ENCODE measurements around the gene UBE2D2.
A peak's percentile ranks its signal among the peaks of the same experiment; 100 is the strongest.

UBE2D2 gene

GRCh38 chr5:139649082-139649991 lies 88.2 kb downstream of the UBE2D2 start:
- no peak for DNase-seq

- DNase-seq, result no peak
These were observed 89.0 kb downstream of the UBE2D2 start for GRCh38 chr5:139650031-139650688.

GRCh38 chr5:139650689-139651042 lies 89.5 kb downstream of the UBE2D2 start:
- no peak for DNase-seq

- DNase-seq, result peak in 1 of 2 experiments; percentile 29
These were observed 90.1 kb downstream of the UBE2D2 start for GRCh38 chr5:139651043-139651834.

GRCh38 chr5:139651853-139652787 lies 91.0 kb downstream of the UBE2D2 start:
- peak; percentile 33 to 59 for DNase-seq

- no peak for DNase-seq
These were observed 91.7 kb downstream of the UBE2D2 start for GRCh38 chr5:139652788-139653241.

- no peak for DNase-seq
These were observed 92.5 kb downstream of the UBE2D2 start for GRCh38 chr5:139653616-139654015.

- DNase-seq, result no peak
These were observed 93.3 kb downstream of the UBE2D2 start for GRCh38 chr5:139654464-139654863.

- no peak for DNase-seq
These were observed 93.8 kb downstream of the UBE2D2 start for GRCh38 chr5:139654871-139655491.

- no peak for DNase-seq
These were observed 94.7 kb downstream of the UBE2D2 start for GRCh38 chr5:139655727-139656271.

GRCh38 chr5:139657363-139658321 lies 96.5 kb downstream of the UBE2D2 start:
- no peak for DNase-seq

- DNase-seq, result no peak
These were observed 97.4 kb downstream of the UBE2D2 start for GRCh38 chr5:139658501-139658927.

GRCh38 chr5:139658928-139659667 lies 98.0 kb downstream of the UBE2D2 start:
- DNase-seq, result peak; percentile 55 to 75

GRCh38 chr5:139659695-139660101 lies 98.6 kb downstream of the UBE2D2 start:
- DNase-seq, result no peak

GRCh38 chr5:139660105-139660922 lies 99.2 kb downstream of the UBE2D2 start:
- peak; percentile 72 to 84 for DNase-seq

- DNase-seq, result peak in 1 of 2 experiments; percentile 54
These were observed 100.0 kb downstream of the UBE2D2 start for GRCh38 chr5:139660923-139661814.

GRCh38 chr5:139662617-139663016 lies 101.5 kb downstream of the UBE2D2 start:
- no peak for DNase-seq

All from SW 1271 (cell line).